Caco-2 (cell line): Measurements from ENCODE around the gene TMEM203. TPM values are rescaled to one million over a fixed set of nuclear protein-coding genes. Genes with fewer than 3 reads are reported as not detected.

Experiments used
- BruUV-seq: library from RNA; stranded (reverse); fragments of 400-500 nt; replicated peaks from 2 replicates; lab custom pipeline; 2021; lab: Mats Ljungman, UMichigan
- CTCF ChIA-PET: fragments of 300-600 bp; sonication (Branson Sonifier 250); formaldehyde crosslinking; loops from one replicate; lab custom pipeline; 2022; ENCODE audit warnings: antibody characterized with exemption; lab: Charles Lee
- POLR2A ChIA-PET: fragments of 300-600 bp; sonication (Branson Sonifier 250); formaldehyde crosslinking; loops from one replicate; lab custom pipeline; 2022; ENCODE audit warnings: antibody characterized with exemption; lab: Charles Lee
- DNase-seq, 2 experiments: peaks; one replicate each; pipeline versions ENCODE4 v3.0.0 to v3.0.0-alpha.2; 2020 to 2022
- H3K27me3 ChIP-seq: replicated peaks from 2 replicates; pipeline ENCODE4 v1.6.0; 2011; ENCODE audit warnings: low read length; ENCODE audit not compliant: control insufficient read depth, insufficient read depth
- H3K36me3 ChIP-seq: 2 replicates; pipeline ENCODE4 v1.5.1; 2011; ENCODE audit warnings: low read length; ENCODE audit not compliant: control insufficient read depth, insufficient read depth
- H3K4me1 ChIP-seq: fragments of 250-450 bp; sonication (Bioruptor Pico); 2 replicates; pipeline ENCODE4 v1.5.1; 2020; ENCODE audit warnings: mild to moderate bottlenecking
- H3K4me3 ChIP-seq: 2 replicates; pipeline ENCODE4 v1.5.1; 2011; ENCODE audit warnings: low read depth, mild to moderate bottlenecking, control low read depth, low read length
- H3K9me3 ChIP-seq: fragments of 250-450 bp; sonication (Bioruptor Pico); 2 replicates; pipeline ENCODE4 v1.5.1; 2020; ENCODE audit warnings: mild to moderate bottlenecking, moderate library complexity
- H3K27ac Mint-ChIP-seq: one replicate; pipeline ENCODE4 v1.8.0; 2022; ENCODE audit warnings: mixed read lengths; ENCODE audit not compliant: unreplicated experiment
- H3K27me3 Mint-ChIP-seq: one replicate; pipeline ENCODE4 v1.8.0; 2022; ENCODE audit warnings: mixed read lengths; ENCODE audit not compliant: insufficient read depth, unreplicated experiment
- H3K36me3 Mint-ChIP-seq: one replicate; pipeline ENCODE4 v1.8.0; 2022; ENCODE audit warnings: mild to moderate bottlenecking, mixed read lengths; ENCODE audit not compliant: insufficient read depth, unreplicated experiment
- H3K4me1 Mint-ChIP-seq: one replicate; pipeline ENCODE4 v1.8.0; 2022; ENCODE audit warnings: low read depth, mixed read lengths; ENCODE audit not compliant: unreplicated experiment
- H3K4me3 Mint-ChIP-seq: one replicate; pipeline ENCODE4 v1.8.0; 2022; ENCODE audit warnings: mild to moderate bottlenecking, moderate library complexity, mixed read lengths; ENCODE audit not compliant: unreplicated experiment
- H3K9me3 Mint-ChIP-seq: one replicate; pipeline ENCODE4 v1.8.0; 2022; ENCODE audit warnings: mixed read lengths; ENCODE audit not compliant: unreplicated experiment
- CTCF ChIP-seq, 2 experiments: fragments of 200-600 bp in 1 of 2; IDR thresholded peaks; 1 replicate in 1 of 2; 2 replicates in 1 of 2; pipeline versions ENCODE4 v1.5.1 to v1.8.0; 2011 to 2022; ENCODE audit warnings: antibody characterized with exemption in 1 of 2, control low read depth in 1 of 2, inconsistent platforms in 1 of 2, low read depth in 1 of 2, low read length in 1 of 2, mild to moderate bottlenecking in 1 of 2, moderate library complexity in 1 of 2; ENCODE audit not compliant: insufficient read depth in 1 of 2, severe bottlenecking in 1 of 2, unreplicated experiment in 1 of 2
- intact Hi-C: fragments of 100-400 bp; cut with micrococcal nuclease; formaldehyde crosslinking; loops from one replicate; pipeline ENCODE4 v1.10.0; 2022; ENCODE audit not compliant: unreplicated experiment
- total RNA-seq: library from RNA; stranded (reverse); gene quantifications from 2 replicates; pipeline ENCODE4 v1.2.3, GENCODE V29; 2022

The TMEM203 gene
- total RNA-seq, 1 experiment from 2014 or later: 38.4 TPM

GRCh38 chr9:137215196-137215986 lies 9.9 kb upstream of the TMEM203 start:
- Mint-ChIP-seq H3K4me1 (peaks cover 6% of the 10 kb centered on the region), H3K36me3 (peaks cover 27% of the 10 kb centered on the region), H3K4me3 (no peak overlapping the region), H3K27ac (no peak overlapping the region), H3K9me3 (no peaks in the 10 kb centered on the region), H3K27me3 (no peaks in the 10 kb centered on the region)
- no peak for TF ChIP-seq CTCF (IDR thresholded peaks at IDR 0.05; ENCODE audit: insufficient read depth in 1 of 2, low read depth in 1 of 2, low read length in 1 of 2, severe bottlenecking in 1 of 2, unreplicated experiment in 1 of 2)
- intact Hi-C loops: no loop called here
- Histone ChIP-seq H3K9me3 (no peaks in the 10 kb centered on the region), H3K36me3 (no peaks in the 10 kb centered on the region), H3K4me3 (no peak overlapping the region), H3K27me3 (no peaks in the 10 kb centered on the region), H3K4me1 (peaks cover 25% of the 10 kb centered on the region)
- ChIA-PET CTCF (no interaction called here), POLR2A (no interaction called here)
- no TSS peak for BruUV-seq
- no peak for DNase-seq

- no peak overlapping the region for H3K4me3 ChIP-seq
- intact Hi-C loops: no loop called here
- BruUV-seq: no TSS peak
- H3K9me3 ChIP-seq: no peaks in the 10 kb centered on the region
- no peaks in the 10 kb centered on the region for H3K27me3 ChIP-seq
- TF ChIP-seq CTCF (IDR thresholded peaks at IDR 0.05; ENCODE audit: insufficient read depth in 1 of 2, low read depth in 1 of 2, low read length in 1 of 2, severe bottlenecking in 1 of 2, unreplicated experiment in 1 of 2): no peak
- H3K4me3 Mint-ChIP-seq: no peak overlapping the region
- no peak overlapping the region for H3K27ac Mint-ChIP-seq
- no peaks in the 10 kb centered on the region for H3K27me3 Mint-ChIP-seq
- no peak for DNase-seq
- ChIA-PET CTCF (interaction anchor here (1.4 kb wide), 1 partner anchor 13 kb away, joined by 8 read pairs; the partner anchor contains the start of gene RNF224), POLR2A (no interaction called here)
- H3K4me1 Mint-ChIP-seq: peaks cover 6% of the 10 kb centered on the region
- H3K36me3 Mint-ChIP-seq: peaks cover 27% of the 10 kb centered on the region
- H3K36me3 ChIP-seq: no peaks in the 10 kb centered on the region
- no peaks in the 10 kb centered on the region for H3K9me3 Mint-ChIP-seq
- H3K4me1 ChIP-seq: peaks cover 25% of the 10 kb centered on the region
Measured at GRCh38 chr9:137214620-137215019, 9.2 kb upstream of the TMEM203 start.

GRCh38 chr9:137213160-137214060 lies 8.0 kb upstream of the TMEM203 start:
- H3K27me3 ChIP-seq: no peaks in the 10 kb centered on the region
- Mint-ChIP-seq H3K4me1 (peaks cover 6% of the 10 kb centered on the region), H3K36me3 (peaks cover 26% of the 10 kb centered on the region), H3K9me3 (no peaks in the 10 kb centered on the region), H3K27me3 (no peaks in the 10 kb centered on the region), H3K27ac (no peak overlapping the region), H3K4me3 (no peak overlapping the region)
- no peaks in the 10 kb centered on the region; the same call in 1 of the 2 replicates for H3K36me3 ChIP-seq
- H3K9me3 ChIP-seq: no peaks in the 10 kb centered on the region
- DNase-seq: no peak
- peak in 1 of 2 experiments; percentile 14 for TF ChIP-seq CTCF (IDR thresholded peaks at IDR 0.05; ENCODE audit: insufficient read depth in 1 of 2, low read depth in 1 of 2, low read length in 1 of 2, severe bottlenecking in 1 of 2, unreplicated experiment in 1 of 2)
- no peak overlapping the region for H3K4me3 ChIP-seq
- POLR2A ChIA-PET: no interaction called here
- intact Hi-C loops: no loop called here
- CTCF ChIA-PET: interaction anchor here (1.1 to 1.4 kb wide), 2 partner anchors 14 to 24 kb away, joined by 7 to 8 read pairs; partner anchors contain the start of gene RNF224
- no TSS peak for BruUV-seq
- H3K4me1 ChIP-seq: peaks cover 18% of the 10 kb centered on the region
